Measurements from ENCODE around the gene SMCO4.

- TF ChIP-seq, protein P1, sequence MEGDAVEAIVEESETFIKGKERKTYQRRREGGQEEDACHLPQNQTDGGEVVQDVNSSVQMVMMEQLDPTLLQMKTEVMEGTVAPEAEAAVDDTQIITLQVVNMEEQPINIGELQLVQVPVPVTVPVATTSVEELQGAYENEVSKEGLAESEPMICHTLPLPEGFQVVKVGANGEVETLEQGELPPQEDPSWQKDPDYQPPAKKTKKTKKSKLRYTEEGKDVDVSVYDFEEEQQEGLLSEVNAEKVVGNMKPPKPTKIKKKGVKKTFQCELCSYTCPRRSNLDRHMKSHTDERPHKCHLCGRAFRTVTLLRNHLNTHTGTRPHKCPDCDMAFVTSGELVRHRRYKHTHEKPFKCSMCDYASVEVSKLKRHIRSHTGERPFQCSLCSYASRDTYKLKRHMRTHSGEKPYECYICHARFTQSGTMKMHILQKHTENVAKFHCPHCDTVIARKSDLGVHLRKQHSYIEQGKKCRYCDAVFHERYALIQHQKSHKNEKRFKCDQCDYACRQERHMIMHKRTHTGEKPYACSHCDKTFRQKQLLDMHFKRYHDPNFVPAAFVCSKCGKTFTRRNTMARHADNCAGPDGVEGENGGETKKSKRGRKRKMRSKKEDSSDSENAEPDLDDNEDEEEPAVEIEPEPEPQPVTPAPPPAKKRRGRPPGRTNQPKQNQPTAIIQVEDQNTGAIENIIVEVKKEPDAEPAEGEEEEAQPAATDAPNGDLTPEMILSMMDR (IDR thresholded peaks at IDR 0.05), result no peak
- no peak for TF ChIP-seq EZH2 (IDR thresholded peaks at IDR 0.05; ENCODE audit: borderline replicate concordance, insufficient read depth, low read depth, low read length, poor library complexity, severe bottlenecking)
Observed at GRCh38 chr11:93528252-93528651, 14.9 kb downstream of the SMCO4 start.
